ENCODE results near the gene PEX16.
A peak's percentile ranks its signal among the peaks of the same experiment; 100 is the strongest.

DNA sequence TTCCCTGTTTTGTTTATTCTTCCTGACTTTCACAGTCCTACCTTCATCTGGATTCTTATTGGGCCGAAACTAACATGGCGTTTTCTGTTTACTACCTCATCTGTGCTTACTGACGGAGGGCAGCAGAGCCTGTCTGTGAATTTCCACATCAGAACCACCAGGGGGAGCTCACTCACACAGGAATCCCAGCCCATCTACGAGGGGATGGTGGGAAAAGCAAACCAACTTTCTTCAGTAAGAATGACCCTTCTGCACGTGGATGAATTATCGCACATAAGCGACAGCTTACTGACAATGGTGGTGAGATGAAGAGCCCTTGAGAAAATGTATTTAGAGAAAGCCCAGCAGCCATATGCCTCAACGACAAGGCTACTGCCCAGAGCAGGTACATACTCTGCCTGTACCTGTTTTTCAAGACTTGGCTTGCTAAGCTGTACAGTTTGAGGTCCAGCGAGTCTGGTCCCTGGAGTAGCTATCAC is 47.3 kb upstream of the PEX16 start:
- TF ChIP-seq, protein P1, sequence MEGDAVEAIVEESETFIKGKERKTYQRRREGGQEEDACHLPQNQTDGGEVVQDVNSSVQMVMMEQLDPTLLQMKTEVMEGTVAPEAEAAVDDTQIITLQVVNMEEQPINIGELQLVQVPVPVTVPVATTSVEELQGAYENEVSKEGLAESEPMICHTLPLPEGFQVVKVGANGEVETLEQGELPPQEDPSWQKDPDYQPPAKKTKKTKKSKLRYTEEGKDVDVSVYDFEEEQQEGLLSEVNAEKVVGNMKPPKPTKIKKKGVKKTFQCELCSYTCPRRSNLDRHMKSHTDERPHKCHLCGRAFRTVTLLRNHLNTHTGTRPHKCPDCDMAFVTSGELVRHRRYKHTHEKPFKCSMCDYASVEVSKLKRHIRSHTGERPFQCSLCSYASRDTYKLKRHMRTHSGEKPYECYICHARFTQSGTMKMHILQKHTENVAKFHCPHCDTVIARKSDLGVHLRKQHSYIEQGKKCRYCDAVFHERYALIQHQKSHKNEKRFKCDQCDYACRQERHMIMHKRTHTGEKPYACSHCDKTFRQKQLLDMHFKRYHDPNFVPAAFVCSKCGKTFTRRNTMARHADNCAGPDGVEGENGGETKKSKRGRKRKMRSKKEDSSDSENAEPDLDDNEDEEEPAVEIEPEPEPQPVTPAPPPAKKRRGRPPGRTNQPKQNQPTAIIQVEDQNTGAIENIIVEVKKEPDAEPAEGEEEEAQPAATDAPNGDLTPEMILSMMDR (IDR thresholded peaks at IDR 0.05), result peak; percentile 76 to 93 (median 90)
- TF ChIP-seq POLR2A (IDR thresholded peaks at IDR 0.05) (no peak), POLR2AphosphoS5 (IDR thresholded peaks at IDR 0.05) (peak; percentile 18), EP300 (IDR thresholded peaks at IDR 0.05) (no peak)

Measured in gastroesophageal sphincter (tissue), 3 donors.